ENCODE results near the gene ZNF219. TPM values are rescaled to one million over a fixed set of nuclear protein-coding genes. Genes with fewer than 3 reads are reported as not detected.

The ZNF219 gene
- total and polyA plus RNA-seq, 10 of the 15 experiments (the other 5 are each of a cell fraction or from before 2014, with no cell fraction given) = 0.16 to 6.4 (median 1.9) TPM

DNA sequence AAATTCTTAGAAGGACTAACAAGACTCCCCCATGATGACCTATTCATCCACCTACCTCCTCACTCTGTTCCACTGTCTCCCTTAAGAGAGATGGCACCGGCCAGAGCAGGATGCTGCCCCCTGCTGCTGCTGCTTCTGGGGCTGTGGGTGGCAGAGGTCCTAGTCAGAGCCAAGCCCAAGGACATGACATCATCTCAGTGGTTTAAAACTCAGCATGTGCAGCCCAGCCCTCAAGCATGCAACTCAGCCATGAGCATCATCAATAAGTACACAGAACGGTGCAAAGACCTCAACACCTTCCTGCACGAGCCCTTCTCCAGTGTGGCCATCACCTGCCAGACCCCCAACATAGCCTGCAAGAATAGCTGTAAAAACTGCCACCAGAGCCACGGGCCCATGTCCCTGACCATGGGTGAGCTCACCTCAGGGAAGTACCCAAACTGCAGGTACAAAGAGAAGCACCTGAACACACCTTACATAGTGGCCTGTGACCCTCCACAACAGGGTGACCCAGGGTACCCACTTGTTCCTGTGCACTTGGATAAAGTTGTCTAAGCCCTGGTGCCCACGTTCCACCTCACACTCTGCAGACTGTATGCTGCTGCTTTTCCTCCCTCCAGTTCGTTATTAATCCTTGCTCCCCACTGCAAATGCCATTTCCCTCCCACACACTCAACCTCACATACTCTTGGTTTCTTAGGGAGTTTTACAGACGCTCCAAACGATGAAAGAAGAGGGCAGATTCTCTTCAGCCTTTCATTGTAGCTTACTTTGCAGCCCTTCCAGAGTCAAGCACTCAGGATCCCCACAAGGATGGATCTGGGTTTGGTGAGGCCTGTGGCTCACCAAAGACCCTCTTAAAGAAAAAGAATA lies 40.4 kb downstream of the ZNF219 start, which contains the start of gene RNASE8 (continued):
- TF ChIP-seq, protein P1, sequence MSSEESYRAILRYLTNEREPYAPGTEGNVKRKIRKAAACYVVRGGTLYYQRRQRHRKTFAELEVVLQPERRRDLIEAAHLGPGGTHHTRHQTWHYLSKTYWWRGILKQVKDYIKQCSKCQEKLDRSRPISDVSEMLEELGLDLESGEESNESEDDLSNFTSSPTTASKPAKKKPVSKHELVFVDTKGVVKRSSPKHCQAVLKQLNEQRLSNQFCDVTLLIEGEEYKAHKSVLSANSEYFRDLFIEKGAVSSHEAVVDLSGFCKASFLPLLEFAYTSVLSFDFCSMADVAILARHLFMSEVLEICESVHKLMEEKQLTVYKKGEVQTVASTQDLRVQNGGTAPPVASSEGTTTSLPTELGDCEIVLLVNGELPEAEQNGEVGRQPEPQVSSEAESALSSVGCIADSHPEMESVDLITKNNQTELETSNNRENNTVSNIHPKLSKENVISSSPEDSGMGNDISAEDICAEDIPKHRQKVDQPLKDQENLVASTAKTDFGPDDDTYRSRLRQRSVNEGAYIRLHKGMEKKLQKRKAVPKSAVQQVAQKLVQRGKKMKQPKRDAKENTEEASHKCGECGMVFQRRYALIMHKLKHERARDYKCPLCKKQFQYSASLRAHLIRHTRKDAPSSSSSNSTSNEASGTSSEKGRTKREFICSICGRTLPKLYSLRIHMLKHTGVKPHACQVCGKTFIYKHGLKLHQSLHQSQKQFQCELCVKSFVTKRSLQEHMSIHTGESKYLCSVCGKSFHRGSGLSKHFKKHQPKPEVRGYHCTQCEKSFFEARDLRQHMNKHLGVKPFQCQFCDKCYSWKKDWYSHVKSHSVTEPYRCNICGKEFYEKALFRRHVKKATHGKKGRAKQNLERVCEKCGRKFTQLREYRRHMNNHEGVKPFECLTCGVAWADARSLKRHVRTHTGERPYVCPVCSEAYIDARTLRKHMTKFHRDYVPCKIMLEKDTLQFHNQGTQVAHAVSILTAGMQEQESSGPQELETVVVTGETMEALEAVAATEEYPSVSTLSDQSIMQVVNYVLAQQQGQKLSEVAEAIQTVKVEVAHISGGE (CRISPR knock-in tag; IDR thresholded peaks at IDR 0.05) = no peak
- TF ChIP-seq EP300 (IDR thresholded peaks at IDR 0.05; ENCODE audit: borderline replicate concordance in 1 of 2, control insufficient read depth in 1 of 2, low read depth in 2 of 2, low read length in 2 of 2) = no peak

DNA sequence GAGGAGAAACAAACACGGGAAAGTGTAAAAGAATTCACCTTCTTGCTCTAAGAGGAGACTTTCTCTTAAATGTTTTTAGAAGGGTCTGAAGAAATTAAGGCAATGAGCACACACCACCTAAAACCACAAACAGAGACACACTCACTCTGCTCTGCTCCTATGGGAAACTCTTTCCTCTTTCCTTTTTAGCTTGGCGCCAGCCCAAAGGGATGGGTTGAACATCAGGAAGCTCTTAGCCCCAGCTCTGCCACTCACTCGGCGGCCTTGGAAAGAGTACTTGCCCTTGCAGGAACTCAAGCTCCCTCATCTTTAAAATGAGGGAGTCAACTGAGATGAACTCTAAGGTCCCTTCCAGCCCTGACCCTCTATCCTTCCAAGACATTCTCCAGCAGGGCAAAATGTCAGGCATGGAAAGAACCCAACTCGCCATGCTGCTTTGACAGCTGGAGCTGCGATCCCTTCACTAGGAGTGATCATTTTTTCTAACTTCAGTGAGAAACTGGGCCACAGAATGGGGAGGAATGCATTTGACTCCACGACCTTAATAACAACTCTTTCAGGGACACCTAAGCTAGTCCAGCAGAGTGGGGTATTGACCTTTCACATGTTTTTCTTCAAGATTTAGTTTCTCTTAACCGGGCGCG lies 41.8 kb downstream of the ZNF219 start:
- no peak for ATAC-seq
- TF ChIP-seq BACH1 (IDR thresholded peaks at IDR 0.05; ENCODE audit: borderline replicate concordance) (no peak), YBX1 (IDR thresholded peaks at IDR 0.05) (no peak), BRCA1 (IDR thresholded peaks at IDR 0.05; ENCODE audit: low read depth, low read length) (no peak), PAX5 (IDR thresholded peaks at IDR 0.05; ENCODE audit: borderline replicate concordance, low read depth, low read length) (no peak), FOXK2 (IDR thresholded peaks at IDR 0.05) (no peak), SREBF2 (IDR thresholded peaks at IDR 0.05; ENCODE audit: low read length) (no peak), RAD51 (IDR thresholded peaks at IDR 0.05) (no peak), SMAD5 (IDR thresholded peaks at IDR 0.05; ENCODE audit: low read depth) (no peak)
- TF ChIP-seq, protein P2, sequence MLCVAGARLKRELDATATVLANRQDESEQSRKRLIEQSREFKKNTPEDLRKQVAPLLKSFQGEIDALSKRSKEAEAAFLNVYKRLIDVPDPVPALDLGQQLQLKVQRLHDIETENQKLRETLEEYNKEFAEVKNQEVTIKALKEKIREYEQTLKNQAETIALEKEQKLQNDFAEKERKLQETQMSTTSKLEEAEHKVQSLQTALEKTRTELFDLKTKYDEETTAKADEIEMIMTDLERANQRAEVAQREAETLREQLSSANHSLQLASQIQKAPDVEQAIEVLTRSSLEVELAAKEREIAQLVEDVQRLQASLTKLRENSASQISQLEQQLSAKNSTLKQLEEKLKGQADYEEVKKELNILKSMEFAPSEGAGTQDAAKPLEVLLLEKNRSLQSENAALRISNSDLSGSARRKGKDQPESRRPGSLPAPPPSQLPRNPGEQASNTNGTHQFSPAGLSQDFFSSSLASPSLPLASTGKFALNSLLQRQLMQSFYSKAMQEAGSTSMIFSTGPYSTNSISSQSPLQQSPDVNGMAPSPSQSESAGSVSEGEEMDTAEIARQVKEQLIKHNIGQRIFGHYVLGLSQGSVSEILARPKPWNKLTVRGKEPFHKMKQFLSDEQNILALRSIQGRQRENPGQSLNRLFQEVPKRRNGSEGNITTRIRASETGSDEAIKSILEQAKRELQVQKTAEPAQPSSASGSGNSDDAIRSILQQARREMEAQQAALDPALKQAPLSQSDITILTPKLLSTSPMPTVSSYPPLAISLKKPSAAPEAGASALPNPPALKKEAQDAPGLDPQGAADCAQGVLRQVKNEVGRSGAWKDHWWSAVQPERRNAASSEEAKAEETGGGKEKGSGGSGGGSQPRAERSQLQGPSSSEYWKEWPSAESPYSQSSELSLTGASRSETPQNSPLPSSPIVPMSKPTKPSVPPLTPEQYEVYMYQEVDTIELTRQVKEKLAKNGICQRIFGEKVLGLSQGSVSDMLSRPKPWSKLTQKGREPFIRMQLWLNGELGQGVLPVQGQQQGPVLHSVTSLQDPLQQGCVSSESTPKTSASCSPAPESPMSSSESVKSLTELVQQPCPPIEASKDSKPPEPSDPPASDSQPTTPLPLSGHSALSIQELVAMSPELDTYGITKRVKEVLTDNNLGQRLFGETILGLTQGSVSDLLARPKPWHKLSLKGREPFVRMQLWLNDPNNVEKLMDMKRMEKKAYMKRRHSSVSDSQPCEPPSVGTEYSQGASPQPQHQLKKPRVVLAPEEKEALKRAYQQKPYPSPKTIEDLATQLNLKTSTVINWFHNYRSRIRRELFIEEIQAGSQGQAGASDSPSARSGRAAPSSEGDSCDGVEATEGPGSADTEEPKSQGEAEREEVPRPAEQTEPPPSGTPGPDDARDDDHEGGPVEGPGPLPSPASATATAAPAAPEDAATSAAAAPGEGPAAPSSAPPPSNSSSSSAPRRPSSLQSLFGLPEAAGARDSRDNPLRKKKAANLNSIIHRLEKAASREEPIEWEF (IDR thresholded peaks at IDR 0.05; ENCODE audit: insufficient replicate concordance, low read depth, low read length) = no peak

More for the DNA sequence above, 41.8 kb downstream of the ZNF219 start:
- no TSS peak for BruUV-seq (replicated peaks)
- SMC1A ChIA-PET (ENCODE audit: uncharacterized antibody, unreplicated experiment) = interaction anchor here (1.1 kb wide), 1 partner anchor 11 kb away, joined by 4 read pairs; no protein-coding TSS in a partner anchor
- H3K27ac ChIP-seq (ENCODE audit: control insufficient read depth, insufficient read depth) = no peak overlapping the region
- no peak overlapping the region for H3K4me3 ChIP-seq
- WGBS (ENCODE audit: insufficient coverage, insufficient replicate concordance, low lambda C conversion rate, missing lambda C conversion rate) = 43% methylated on average over 10 of the region's 10 CpGs
- no peaks in the 10 kb centered on the region for H3K79me2 ChIP-seq (ENCODE audit: control insufficient read depth, insufficient read depth, low read length)
- no peak overlapping the region for H3K9ac ChIP-seq (ENCODE audit: control insufficient read depth, insufficient read depth, low read length)
- RAD21 ChIA-PET (ENCODE audit: unreplicated experiment) = no interaction called here
- DNase-seq (ENCODE audit: low read depth, low spot score) (no peak), FAIRE-seq (no peak)
- no peaks in the 10 kb centered on the region for H3K4me1 ChIP-seq (ENCODE audit: control insufficient read depth, insufficient read depth, low read length)
- peaks cover 0 to 1% of the 10 kb centered on the region in 2 experiments; a peak in 1 of 4 replicates for H3K27me3 ChIP-seq (replicated peaks in 1 of 2; ENCODE audit: control insufficient read depth in 2 of 2, insufficient read depth in 2 of 2, low read length in 1 of 2)
- in situ Hi-C loops (cut with MboI) (no loop called here), intact Hi-C loops (cut with micrococcal nuclease; ENCODE audit: unreplicated experiment) (no loop called here)
- CTCF ChIA-PET = interaction anchor here (1.0 kb wide), 1 partner anchor 12 kb away, joined by 3 read pairs; no protein-coding TSS in a partner anchor
- no peak overlapping the region for H3K4me2 ChIP-seq (ENCODE audit: control insufficient read depth, insufficient read depth)
- POLR2A ChIA-PET = no interaction called here
- no peaks in the 10 kb centered on the region for H3K9me3 ChIP-seq (replicated peaks; ENCODE audit: control insufficient read depth, insufficient read depth, low read length)
- H3K36me3 ChIP-seq (ENCODE audit: control insufficient read depth in 2 of 2, insufficient read depth in 2 of 2, low read length in 1 of 2) = no peaks in the 10 kb centered on the region
- H4K20me1 ChIP-seq (ENCODE audit: control insufficient read depth, insufficient read depth) = no peaks in the 10 kb centered on the region
- no peak overlapping the region for H2AFZ ChIP-seq (ENCODE audit: control insufficient read depth, low read depth, low read length)
